SU-DHL-6 (cell line): ENCODE data around the gene AMFR.
A peak's percentile ranks its signal among the peaks of the same experiment; 100 is the strongest.

ENCODE experiments used
- H2AFZ ChIP-seq: fragments of 200-600 bp; sonication (generic); 2 replicates; pipeline ENCODE4 v1.6.1; 2014; ENCODE audit warnings: low read depth, mild to moderate bottlenecking, moderate library complexity, mixed read lengths, antibody characterized with exemption, low read length; ENCODE audit not compliant: severe bottlenecking
- H3F3A ChIP-seq: fragments of 200-600 bp; shearing (Covaris generic); 2 replicates; pipeline ENCODE4 v1.6.0; 2016; ENCODE audit warnings: antibody characterized with exemption, mild to moderate bottlenecking; ENCODE audit not compliant: insufficient read depth
- H3K27ac ChIP-seq: fragments of 200-600 bp; sonication (generic); 2 replicates; pipeline ENCODE4 v1.5.1; 2016; ENCODE audit warnings: low read depth, mild to moderate bottlenecking, low read length, moderate library complexity, mixed read lengths
- H3K27me3 ChIP-seq: fragments of 200-600 bp; sonication (generic), shearing (Covaris generic); 2 replicates; pipeline ENCODE4 v1.6.0; 2014; ENCODE audit warnings: mild to moderate bottlenecking, low read length
- H3K36me3 ChIP-seq: fragments of 200-600 bp; sonication (generic); 2 replicates; pipeline ENCODE4 v1.6.1; 2014; ENCODE audit warnings: mild to moderate bottlenecking, low read length, mixed read lengths
- H3K4me2 ChIP-seq: fragments of 300-600, 200-600 bp; shearing (Covaris generic), sonication (generic); 2 replicates; pipeline ENCODE4 v1.6.0; 2014; ENCODE audit warnings: low read length, low read depth, mild to moderate bottlenecking; ENCODE audit not compliant: poor library complexity, severe bottlenecking
- H3K4me3 ChIP-seq: fragments of 200-600 bp; sonication (generic); 2 replicates; pipeline ENCODE4 v1.5.1; 2014; ENCODE audit warnings: antibody characterized with exemption, low read length, mild to moderate bottlenecking, mixed read lengths; ENCODE audit not compliant: insufficient read depth, poor library complexity, severe bottlenecking
- H3K79me2 ChIP-seq: fragments of 200-600 bp; sonication (generic); 2 replicates; pipeline ENCODE4 v1.6.1; 2014; ENCODE audit warnings: mild to moderate bottlenecking, low read length, moderate library complexity; ENCODE audit not compliant: insufficient read depth
- H3K9ac ChIP-seq: fragments of 200-600 bp; sonication (generic); 2 replicates; pipeline ENCODE4 v1.7.0; 2014; ENCODE audit warnings: mild to moderate bottlenecking, low read length
- H3K9me2 ChIP-seq: fragments of 200-600 bp; sonication (generic); replicated peaks from 2 replicates; pipeline ENCODE4 v1.6.1; 2014; ENCODE audit warnings: low read length; ENCODE audit not compliant: insufficient read depth
- H3K9me3 ChIP-seq: fragments of 200-600 bp; sonication (generic); 2 replicates; pipeline ENCODE4 v1.6.1; 2014; ENCODE audit warnings: low read length, mixed read lengths; ENCODE audit not compliant: insufficient read depth
- H4K20me1 ChIP-seq: fragments of 200-600 bp; sonication (generic); 2 replicates; pipeline ENCODE4 v1.6.1; 2014; ENCODE audit warnings: low read depth, mild to moderate bottlenecking, antibody characterized with exemption, low read length, moderate library complexity, mixed read lengths
- EZH2phosphoT487 ChIP-seq: fragments of 200-600 bp; sonication (generic), shearing (Covaris generic); conservative IDR thresholded peaks from 2 replicates; pipeline ENCODE4 v1.6.1; 2018; ENCODE audit warnings: mild to moderate bottlenecking, antibody characterized with exemption, low read length, moderate library complexity, mixed read lengths
- TF ChIP-seq, protein P1 (sequence below): fragments of 200-600 bp; sonication (generic); IDR thresholded peaks from one replicate; pipeline ENCODE4 v1.5.1; 2017; ENCODE audit warnings: antibody characterized with exemption, mild to moderate bottlenecking, low read length, moderate library complexity; ENCODE audit not compliant: insufficient read depth, poor library complexity, severe bottlenecking

Gene AMFR

DNA sequence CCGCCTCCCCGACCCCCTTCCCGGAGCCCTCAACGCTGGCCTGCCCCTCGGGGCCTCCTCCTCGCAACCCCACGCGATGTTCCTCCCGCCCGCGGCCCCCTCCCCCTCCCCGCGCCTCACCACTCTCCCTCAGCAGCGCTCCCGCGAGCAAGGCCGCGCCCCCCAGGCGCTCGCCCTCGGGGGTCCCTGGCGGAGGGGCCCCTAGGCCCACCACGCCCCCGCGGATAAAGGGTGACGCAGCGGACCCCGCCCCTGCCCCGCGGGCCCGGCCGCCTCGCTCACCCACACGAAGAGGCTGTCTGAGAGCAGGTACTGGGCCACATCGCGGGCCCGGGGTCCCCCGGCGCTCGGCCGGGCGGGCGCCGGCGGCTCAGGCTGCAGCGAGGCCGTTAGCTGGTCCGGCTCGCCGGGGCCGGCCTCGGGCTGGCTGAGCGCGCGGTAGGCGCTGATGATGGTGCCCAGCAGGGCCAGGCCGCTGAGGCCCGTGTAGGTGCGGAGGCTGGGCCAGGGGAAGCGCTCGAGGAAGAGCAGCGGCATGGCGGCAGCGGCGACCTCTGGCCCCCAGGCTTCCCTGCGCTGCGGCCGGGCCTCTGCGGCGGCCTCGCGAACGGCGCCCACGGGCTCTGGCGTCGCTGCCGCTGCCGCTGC is 430 bp downstream of the AMFR start:
- peaks cover 3% of the 10 kb centered on the region; the same call in 1 of the 2 replicates for H3K36me3 ChIP-seq
- no peaks in the 10 kb centered on the region for H3K9me2 ChIP-seq
- no peaks in the 10 kb centered on the region for H3K9me3 ChIP-seq
- H3K79me2 ChIP-seq, result peaks cover 51% of the 10 kb centered on the region
- no peak for TF ChIP-seq EZH2phosphoT487
- TF ChIP-seq, protein P1, sequence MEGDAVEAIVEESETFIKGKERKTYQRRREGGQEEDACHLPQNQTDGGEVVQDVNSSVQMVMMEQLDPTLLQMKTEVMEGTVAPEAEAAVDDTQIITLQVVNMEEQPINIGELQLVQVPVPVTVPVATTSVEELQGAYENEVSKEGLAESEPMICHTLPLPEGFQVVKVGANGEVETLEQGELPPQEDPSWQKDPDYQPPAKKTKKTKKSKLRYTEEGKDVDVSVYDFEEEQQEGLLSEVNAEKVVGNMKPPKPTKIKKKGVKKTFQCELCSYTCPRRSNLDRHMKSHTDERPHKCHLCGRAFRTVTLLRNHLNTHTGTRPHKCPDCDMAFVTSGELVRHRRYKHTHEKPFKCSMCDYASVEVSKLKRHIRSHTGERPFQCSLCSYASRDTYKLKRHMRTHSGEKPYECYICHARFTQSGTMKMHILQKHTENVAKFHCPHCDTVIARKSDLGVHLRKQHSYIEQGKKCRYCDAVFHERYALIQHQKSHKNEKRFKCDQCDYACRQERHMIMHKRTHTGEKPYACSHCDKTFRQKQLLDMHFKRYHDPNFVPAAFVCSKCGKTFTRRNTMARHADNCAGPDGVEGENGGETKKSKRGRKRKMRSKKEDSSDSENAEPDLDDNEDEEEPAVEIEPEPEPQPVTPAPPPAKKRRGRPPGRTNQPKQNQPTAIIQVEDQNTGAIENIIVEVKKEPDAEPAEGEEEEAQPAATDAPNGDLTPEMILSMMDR, result no peak
- H3K4me2 ChIP-seq, result peak overlapping the region; percentile 98
- H3K27me3 ChIP-seq, result no peaks in the 10 kb centered on the region
- H3K4me3 ChIP-seq, result peak overlapping the region; percentile 88
- H2AFZ ChIP-seq, result no peak overlapping the region
- H3F3A ChIP-seq, result peaks cover 79% of the 10 kb centered on the region
- H3K9ac ChIP-seq, result peak overlapping the region; percentile 78
- no peaks in the 10 kb centered on the region for H4K20me1 ChIP-seq
- peak overlapping the region; percentile 91 for H3K27ac ChIP-seq

DNA sequence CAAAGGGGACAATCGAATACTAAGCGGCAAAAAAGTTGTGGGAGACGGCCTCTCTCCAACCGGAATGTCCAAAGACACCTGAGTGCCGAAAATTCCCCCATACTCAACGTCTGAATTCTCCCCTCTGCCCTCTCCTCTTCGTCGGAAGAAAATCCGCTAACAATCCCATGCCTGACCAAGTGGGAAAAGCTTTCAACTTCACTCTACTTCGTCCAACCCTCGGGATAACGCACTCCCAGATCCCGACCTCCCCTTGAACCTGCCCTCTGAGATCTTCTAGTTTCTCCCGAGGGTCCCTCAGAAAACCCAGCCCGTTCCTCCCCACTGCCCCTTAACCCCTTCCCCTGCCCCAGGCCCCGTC is 961 bp downstream of the AMFR start:
- Histone ChIP-seq H3K9ac (peak overlapping the region; percentile 78), H3K9me3 (no peaks in the 10 kb centered on the region), H4K20me1 (no peaks in the 10 kb centered on the region), H3K36me3 (peaks cover 3% of the 10 kb centered on the region; the same call in 1 of the 2 replicates), H3K4me2 (peak overlapping the region; percentile 98), H3K27me3 (no peaks in the 10 kb centered on the region), H2AFZ (no peak overlapping the region), H3F3A (peaks cover 80% of the 10 kb centered on the region), H3K4me3 (peak overlapping the region; percentile 88), H3K9me2 (no peaks in the 10 kb centered on the region), H3K27ac (peak overlapping the region; percentile 91), H3K79me2 (peaks cover 56% of the 10 kb centered on the region)
- TF ChIP-seq, protein P1, result no peak
- TF ChIP-seq EZH2phosphoT487, result no peak

DNA sequence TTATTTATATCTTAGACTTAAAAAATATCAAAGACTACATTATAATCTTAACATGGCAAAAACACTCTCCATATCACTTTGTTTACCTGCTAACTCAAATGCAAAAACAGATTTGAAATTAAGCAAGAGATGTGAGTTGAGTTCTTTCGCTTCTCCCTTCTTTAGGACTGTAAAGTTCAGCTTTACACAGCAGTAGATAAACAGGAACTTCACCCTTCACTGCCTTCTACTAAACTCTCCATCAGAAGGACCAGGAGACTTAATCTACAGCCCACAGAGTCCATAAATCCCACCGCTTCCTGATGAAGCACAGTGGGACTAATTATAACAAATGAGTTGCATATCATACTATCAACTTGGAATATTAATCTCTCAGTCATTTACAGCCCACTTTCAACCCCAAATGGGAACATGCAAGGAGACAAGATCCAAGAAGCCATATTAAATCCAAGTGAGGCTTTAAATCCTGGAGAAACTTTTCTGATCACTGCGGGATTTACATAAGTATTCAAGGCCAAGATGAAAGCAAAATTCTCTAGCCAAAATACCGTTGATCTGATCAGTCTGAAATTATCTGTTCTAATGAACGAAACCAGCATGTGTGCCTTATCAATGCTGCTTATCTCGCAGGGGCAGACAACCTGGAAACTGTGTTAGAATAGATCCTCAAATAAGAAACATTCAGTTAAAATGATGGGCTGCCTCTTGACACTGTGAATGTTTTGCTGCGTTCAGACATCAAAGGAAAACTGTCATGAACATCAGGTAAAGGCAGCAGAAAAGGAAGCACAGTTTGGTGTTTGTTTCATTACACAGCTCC is 1.6 kb downstream of the AMFR start:
- H3K79me2 ChIP-seq, result peaks cover 62% of the 10 kb centered on the region
- peaks cover 76% of the 10 kb centered on the region for H3F3A ChIP-seq
- no peaks in the 10 kb centered on the region for H3K9me3 ChIP-seq
- H3K4me2 ChIP-seq, result peak overlapping the region; percentile 98
- no peak overlapping the region for H2AFZ ChIP-seq
- no peaks in the 10 kb centered on the region for H3K27me3 ChIP-seq
- H3K4me3 ChIP-seq, result peak overlapping the region; percentile 88
- peak overlapping the region; percentile 91 for H3K27ac ChIP-seq
- H3K36me3 ChIP-seq, result peaks cover 3% of the 10 kb centered on the region; the same call in 1 of the 2 replicates
- peak overlapping the region; percentile 78 for H3K9ac ChIP-seq
- no peaks in the 10 kb centered on the region for H3K9me2 ChIP-seq
- H4K20me1 ChIP-seq, result no peaks in the 10 kb centered on the region
- TF ChIP-seq, protein P1, result no peak
- TF ChIP-seq EZH2phosphoT487, result no peak
